ENCODE results near the gene SLC27A2.

- TF ChIP-seq CTCF (IDR thresholded peaks at IDR 0.05), result no peak
- TF ChIP-seq POLR2AphosphoS5 (IDR thresholded peaks at IDR 0.05), result no peak
- no peak for TF ChIP-seq POLR2A (IDR thresholded peaks at IDR 0.05)
These were observed 62.2 kb downstream of the SLC27A2 start for GRCh38 chr15:50244153-50244552.
